HG02884 (cell line): ENCODE results near the gene MGAT4B.

Experiments
- ATAC-seq: cut with Tn5 transposase; IDR thresholded peaks from one replicate; pipeline ENCODE4 v1.9.1; 2021; ENCODE audit warnings: mild to moderate bottlenecking, moderate library complexity; ENCODE audit not compliant: unreplicated experiment

The MGAT4B gene

GRCh38 chr5:179812997-179813607 lies 6.4 kb upstream of the MGAT4B start:
- ATAC-seq: no peak

- no peak for ATAC-seq
These were observed 5.6 kb upstream of the MGAT4B start for GRCh38 chr5:179812135-179812825.

GRCh38 chr5:179805529-179806249 lies 977 bp downstream of the MGAT4B start:
- peak; percentile 8 for ATAC-seq

GRCh38 chr5:179805070-179805528 lies 1.6 kb downstream of the MGAT4B start:
- ATAC-seq: no peak

GRCh38 chr5:179804555-179804947 lies 2.1 kb downstream of the MGAT4B start:
- no peak for ATAC-seq

GRCh38 chr5:179803651-179804554 lies 2.8 kb downstream of the MGAT4B start:
- no peak for ATAC-seq

- ATAC-seq: no peak
These were observed 3.6 kb downstream of the MGAT4B start for GRCh38 chr5:179802950-179803562.

GRCh38 chr5:179802207-179802883 lies 4.3 kb downstream of the MGAT4B start:
- no peak for ATAC-seq

- peak; percentile 33 for ATAC-seq
These were observed 5.1 kb downstream of the MGAT4B start for GRCh38 chr5:179801304-179802206.

- ATAC-seq: no peak
These were observed 5.9 kb downstream of the MGAT4B start for GRCh38 chr5:179800696-179801201.

- ATAC-seq: no peak
These were observed 6.5 kb downstream of the MGAT4B start for GRCh38 chr5:179800071-179800695.

- ATAC-seq: no peak
These were observed 7.1 kb downstream of the MGAT4B start for GRCh38 chr5:179799644-179799973.

- ATAC-seq: no peak
These were observed 7.7 kb downstream of the MGAT4B start for GRCh38 chr5:179798771-179799643.

GRCh38 chr5:179798144-179798770 lies 8.4 kb downstream of the MGAT4B start:
- ATAC-seq: no peak

GRCh38 chr5:179797741-179798140 lies 8.9 kb downstream of the MGAT4B start:
- ATAC-seq: no peak

GRCh38 chr5:179796877-179797608 lies 9.6 kb downstream of the MGAT4B start:
- ATAC-seq: no peak
